DMS53 (cell line): Measurements from ENCODE around the gene TOMM70.
"Not testable (repeated sequence)": the region's sequence is repeated elsewhere in the genome, so short reads cannot be mapped to it uniquely, and the experiment has no call there.

Source experiments
- DNase-seq: peaks from one replicate; lab custom pipeline; 2025; lab: John Stamatoyannopoulos, UW

The TOMM70 gene

GRCh38 chr3:100400780-100401673 lies at the start of gene TOMM70, which contains the start of gene LNP1:
TOMM70 (minus strand) TSS chr3:100401089; CDS start chr3:100400949, 140 bp downstream.
LNP1 (plus strand) TSS chr3:100401539; CDS start chr3:100429730, 28,191 bp downstream.
- DNase-seq = peak; percentile 97

GRCh38 chr3:100449214-100449613 lies 48.3 kb upstream of the TOMM70 start:
- DNase-seq = no peak

GRCh38 chr3:100448079-100448478 lies 47.2 kb upstream of the TOMM70 start:
- no peak for DNase-seq

DNA sequence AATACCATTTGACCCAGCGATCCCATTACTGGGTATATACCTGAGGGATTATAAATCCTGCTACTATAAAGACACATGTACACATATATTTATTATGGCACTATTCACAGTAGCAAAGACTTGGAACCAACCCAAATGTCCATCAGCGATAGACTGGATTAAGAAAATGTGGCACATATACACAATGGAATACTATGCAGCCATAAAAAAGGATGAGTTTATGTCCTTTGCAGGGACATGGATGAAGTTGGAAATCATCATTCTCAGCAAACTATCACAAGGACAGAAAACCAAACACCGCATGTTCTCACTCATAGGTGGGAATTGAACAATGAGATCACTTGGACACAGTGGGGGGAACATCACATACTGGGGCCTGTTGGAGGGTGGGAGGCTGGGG lies 46.2 kb upstream of the TOMM70 start:
- DNase-seq = not testable (repeated sequence)

- DNase-seq = no peak
These were observed 42.8 kb upstream of the TOMM70 start for GRCh38 chr3:100443690-100444089.

DNA sequence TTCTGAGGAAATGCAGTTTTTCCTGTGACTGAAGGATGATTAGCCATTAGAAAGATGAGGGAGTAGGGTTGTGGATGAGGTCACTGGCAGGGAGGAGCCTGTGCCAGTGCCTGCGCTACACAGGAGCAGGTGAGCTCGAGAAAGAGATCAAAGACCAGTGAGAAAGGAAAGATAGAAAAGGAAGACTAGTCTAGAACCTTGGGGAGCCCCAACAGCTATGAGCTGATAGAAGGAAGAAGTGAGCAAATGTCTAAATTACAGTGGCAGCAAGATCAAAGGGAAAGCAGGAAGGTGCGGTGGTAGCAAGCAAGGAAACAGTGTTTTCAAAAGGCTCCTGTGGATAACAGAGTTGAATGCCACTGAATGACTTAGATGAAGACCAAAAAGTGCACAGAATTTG lies 40.0 kb upstream of the TOMM70 start:
- no peak for DNase-seq

DNA sequence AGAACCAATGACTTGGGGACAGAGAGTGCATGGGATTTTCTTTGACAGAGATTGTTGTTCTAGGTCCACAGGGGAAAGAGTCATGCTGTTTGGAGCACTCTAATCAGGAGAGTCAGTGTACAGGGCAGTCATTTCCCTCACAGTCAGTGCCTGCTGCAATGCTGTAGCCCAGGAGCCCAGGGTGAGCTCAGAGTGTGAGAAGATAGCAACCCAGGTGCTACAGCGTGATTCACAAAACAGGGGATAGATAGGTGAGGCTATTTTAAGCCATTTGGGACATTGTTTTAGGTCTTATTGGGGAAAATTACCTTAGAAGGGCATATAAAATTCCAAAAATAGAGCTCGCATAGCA lies 37.7 kb upstream of the TOMM70 start:
- DNase-seq = no peak

GRCh38 chr3:100437721-100438622 lies 37.1 kb upstream of the TOMM70 start:
- no peak for DNase-seq

DNA sequence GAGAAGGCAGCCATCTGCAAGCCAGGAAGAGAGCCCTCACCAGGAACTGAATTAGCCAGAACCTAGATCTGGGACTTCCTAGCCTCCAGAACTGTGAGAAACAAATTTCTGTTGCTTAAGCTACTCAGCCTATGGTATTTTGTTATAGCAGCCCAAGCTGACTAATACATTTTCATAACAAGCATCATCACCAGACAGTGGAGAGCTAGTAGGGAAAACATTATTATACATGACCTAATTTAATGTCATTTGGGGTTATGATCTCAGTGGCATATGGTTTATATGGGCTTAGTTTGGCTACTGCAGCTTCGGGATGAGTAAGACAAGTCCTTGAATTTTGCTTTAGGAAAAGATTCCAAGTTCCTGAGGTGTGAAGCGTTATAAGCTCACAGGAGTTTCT lies 36.1 kb upstream of the TOMM70 start:
- DNase-seq = no peak

- no peak for DNase-seq
These were observed 28.4 kb upstream of the TOMM70 start for GRCh38 chr3:100429187-100429716.

DNA sequence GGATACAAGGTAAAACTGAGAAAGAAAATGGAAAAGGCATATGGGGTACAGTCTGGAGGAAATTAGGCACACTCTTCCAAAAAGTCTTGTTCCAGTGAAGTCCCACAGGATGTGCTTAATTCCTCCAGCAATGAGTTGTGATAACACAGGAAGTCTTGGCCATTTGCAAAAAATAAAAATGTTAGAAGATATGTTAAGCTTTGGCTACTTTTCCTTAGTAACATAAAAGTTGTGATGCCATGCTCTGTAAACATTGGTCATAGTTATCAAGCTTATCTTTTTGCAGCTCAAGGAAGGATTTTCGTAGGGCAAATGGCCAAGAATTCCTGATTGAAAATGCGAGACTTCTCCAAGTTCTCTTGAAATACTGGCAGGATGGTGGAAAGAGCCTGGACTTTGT lies 26.8 kb upstream of the TOMM70 start:
- no peak for DNase-seq

DNA sequence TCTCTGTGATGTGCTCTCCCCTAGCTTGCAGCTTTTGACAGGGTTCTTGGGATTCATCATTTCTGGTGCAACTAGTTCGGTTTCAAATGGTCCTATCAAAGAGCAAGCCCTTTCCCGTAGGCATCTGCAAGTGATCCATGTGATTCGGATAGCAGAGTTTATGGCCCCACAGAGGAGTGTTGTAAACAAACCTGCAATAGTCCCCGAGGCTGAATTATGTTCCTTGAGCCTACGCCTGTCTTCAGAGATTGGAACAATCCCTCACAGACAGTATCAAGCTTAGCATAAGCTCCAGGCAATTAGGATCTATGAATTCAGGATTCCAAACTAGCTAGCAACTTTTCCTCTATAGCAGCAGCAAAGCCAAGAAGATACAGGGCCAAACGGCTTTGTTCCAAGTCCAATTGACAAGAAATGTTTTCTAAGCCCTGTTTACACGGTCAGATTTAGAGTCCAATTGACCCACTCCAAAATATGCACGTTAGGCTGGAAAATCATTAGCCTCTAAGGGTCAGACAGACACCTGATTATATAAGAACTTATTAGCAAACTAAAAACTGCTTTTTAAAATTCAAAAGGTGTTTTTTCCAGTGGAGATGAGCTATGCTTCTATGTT lies 25.3 kb upstream of the TOMM70 start:
- no peak for DNase-seq

DNA sequence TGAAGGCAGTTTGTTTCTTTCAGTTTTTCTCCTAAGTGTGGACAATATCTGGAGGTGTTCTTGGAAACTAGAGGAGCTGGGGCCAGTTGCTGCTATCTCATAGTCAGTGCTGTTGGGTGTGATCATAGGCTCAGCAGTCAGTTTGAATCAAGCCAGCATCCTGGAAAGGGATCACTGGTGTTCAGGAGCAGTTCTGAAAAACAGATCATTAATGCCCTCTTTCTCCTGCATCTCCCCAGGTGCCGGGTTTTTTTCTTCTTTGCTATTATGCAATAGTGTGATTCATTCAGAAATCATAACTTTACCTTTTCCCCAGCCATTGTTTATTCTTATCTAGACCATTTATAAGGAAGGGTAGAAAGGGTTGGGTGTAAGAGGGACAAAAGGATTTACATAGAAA lies 24.4 kb upstream of the TOMM70 start:
- DNase-seq = peak; percentile 35

DNA sequence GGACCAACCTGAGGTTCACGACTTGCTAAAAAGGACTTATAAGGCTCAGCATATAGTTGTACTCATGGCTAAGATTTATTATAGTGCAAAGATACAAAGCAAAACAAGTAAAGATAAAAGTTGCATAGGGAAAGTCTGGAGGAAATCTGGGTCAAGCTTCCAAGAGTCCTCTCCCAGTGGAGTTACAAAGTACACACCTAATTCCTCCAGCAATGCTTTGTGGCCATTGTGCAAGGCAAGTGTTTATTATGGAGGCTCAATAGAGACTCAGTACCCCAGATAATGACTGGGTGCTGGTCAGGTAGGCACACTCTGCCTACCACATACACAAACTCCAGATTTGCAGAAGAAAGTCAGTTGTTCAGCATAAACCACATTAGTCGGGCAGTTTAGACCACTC lies 23.4 kb upstream of the TOMM70 start:
- DNase-seq = no peak

GRCh38 chr3:100423611-100424010 lies 22.7 kb upstream of the TOMM70 start:
- DNase-seq = no peak

- DNase-seq = peak; percentile 12
These were observed 20.0 kb upstream of the TOMM70 start for GRCh38 chr3:100420885-100421284.

DNA sequence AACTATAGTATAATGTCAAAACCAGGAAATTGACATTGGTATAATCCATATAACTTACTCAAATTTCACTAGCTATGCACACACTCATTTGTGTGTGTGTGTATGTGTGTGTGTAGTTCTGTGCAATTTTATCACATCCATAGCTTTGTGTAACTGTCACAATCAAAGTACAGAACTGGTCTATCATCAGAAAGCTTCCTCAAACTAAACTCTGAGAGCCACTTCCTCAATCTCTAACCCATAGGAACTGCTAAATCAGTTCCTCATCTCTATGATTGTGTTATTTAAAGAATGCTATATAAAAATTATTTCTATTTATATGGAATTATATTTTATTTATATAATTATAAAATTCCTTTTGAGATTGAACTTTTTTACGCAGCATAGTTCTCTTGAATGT lies 18.5 kb upstream of the TOMM70 start:
- DNase-seq = no peak

DNA sequence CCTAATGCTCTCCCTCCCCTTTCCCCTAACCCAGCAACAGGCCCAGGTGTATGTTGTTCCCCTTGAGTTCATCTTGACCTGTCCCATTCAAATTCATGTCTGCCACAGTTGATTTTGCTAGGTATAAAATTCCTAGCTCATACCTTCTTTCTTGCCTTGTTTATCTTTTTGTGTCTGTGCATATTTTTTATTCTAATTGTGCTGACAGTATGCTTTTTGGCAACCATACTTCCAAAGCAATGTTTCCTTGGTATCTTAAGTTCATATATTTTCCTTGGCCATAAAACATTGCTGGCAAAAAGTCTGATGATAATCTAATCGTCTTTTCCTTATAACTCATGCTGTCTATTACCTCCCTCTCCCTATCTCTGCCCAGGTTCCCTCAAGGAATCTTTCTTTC lies 16.0 kb upstream of the TOMM70 start:
- peak; percentile 1 for DNase-seq

GRCh38 chr3:100416176-100416575 lies 15.3 kb upstream of the TOMM70 start:
- peak; percentile 55 for DNase-seq

DNA sequence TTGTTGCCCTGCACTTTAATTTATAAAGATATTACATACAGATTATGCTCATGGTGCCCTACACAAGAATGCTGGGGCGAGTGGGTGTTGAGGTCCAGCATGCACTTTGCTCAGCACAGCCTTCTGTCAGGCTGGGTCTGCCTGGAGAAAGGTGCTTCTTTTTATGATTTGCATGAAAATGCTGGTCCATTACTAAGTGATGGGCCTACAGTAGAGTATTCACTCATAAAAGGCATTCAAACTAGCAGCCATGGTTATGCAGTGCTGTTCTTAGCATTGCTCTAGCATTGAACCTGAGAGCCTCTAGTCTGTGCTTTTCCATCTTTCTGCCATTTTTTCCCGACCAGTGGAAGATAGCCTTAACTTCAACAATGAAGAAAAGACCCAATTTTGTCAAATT lies 12.7 kb upstream of the TOMM70 start:
- DNase-seq = no peak

DNA sequence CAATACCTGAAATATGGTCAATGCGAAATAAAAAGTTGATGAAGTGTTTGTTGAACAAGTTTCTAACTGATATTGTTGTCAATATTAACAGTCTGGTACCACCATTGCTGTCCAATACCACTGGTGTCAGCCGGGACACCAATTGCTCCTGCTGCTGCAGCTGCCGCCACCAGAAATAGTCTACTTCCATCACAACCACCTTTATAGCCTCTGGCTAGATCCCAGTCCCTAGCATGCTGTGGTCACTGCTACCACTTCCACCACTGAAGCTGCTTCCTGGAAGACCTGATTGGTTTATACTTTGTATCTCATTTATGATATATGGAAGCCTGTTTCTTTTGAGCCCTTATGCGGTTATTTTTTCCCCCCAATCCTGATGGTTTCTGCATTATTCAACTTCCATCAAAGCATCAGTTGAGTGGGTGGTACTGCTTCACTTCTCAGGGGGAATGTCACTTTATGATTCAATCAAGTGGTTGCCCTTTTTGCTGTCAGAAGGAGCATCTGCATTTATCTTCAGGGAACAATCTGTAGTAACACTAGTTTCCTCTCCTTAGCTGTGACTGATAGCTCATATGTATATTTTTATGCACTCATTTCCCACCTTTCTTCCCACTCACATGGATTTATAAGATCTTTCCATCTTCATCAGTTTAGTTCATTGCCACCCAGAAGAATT lies 12.2 kb upstream of the TOMM70 start:
- peak; percentile 3 for DNase-seq
